RWPE1 (cell line): Measurements from ENCODE around the gene STAC3.

ENCODE experiments used
- CTCF ChIA-PET: fragments of 350-600 bp; sonication (Branson Sonifier 250); formaldehyde crosslinking; extraction: SDS; loops from one replicate; lab custom pipeline; 2021; lab: Yijun Ruan, JAX
- POLR2A ChIA-PET: fragments of 400-600 bp; formaldehyde crosslinking; extraction: SDS; loops from one replicate; lab custom pipeline; 2020; ENCODE audit warnings: antibody characterized with exemption; ENCODE audit not compliant: low non-redundant PET; lab: Yijun Ruan, JAX
- DNase-seq: peaks from one replicate; pipeline ENCODE4 v3.0.0; 2012; ENCODE audit warnings: low spot score
- H3K27ac ChIP-seq: fragments of 450-650 bp; 2 replicates; pipeline ENCODE4 v1.5.1; 2017
- CTCF ChIP-seq: fragments of 450-650 bp; conservative IDR thresholded peaks from 2 replicates; pipeline ENCODE4 v1.5.1; 2017; ENCODE audit warnings: low read depth, mild to moderate bottlenecking

Gene STAC3

GRCh38 chr12:57219993-57220754, 30.8 kb downstream of the STAC3 start:
- CTCF ChIA-PET = interaction anchor here (0.7 to 1.7 kb wide), 4 partner anchors 19 to 488 kb away, joined by 3 to 7 read pairs (median 4); no protein-coding TSS in a partner anchor
- POLR2A ChIA-PET = interaction anchor here (0.6 kb wide), 1 partner anchor 18 kb away, joined by 3 read pairs; no protein-coding TSS in a partner anchor

GRCh38 chr12:57219205-57219992, 31.6 kb downstream of the STAC3 start:
- CTCF ChIA-PET = interaction anchor here (0.7 to 1.7 kb wide), 4 partner anchors 20 to 488 kb away, joined by 3 to 7 read pairs (median 4); no protein-coding TSS in a partner anchor
- TF ChIP-seq CTCF = no peak
- H3K27ac ChIP-seq = no peak overlapping the region
- no peak for DNase-seq
- POLR2A ChIA-PET = interaction anchor here (0.6 kb wide), 2 partner anchors 11 to 18 kb away, joined by 3 read pairs; no protein-coding TSS in a partner anchor

More at GRCh38 chr12:57219993-57220754, 30.8 kb downstream of the STAC3 start:
- no peak for DNase-seq
- H3K27ac ChIP-seq = no peak overlapping the region
- no peak for TF ChIP-seq CTCF

DNA sequence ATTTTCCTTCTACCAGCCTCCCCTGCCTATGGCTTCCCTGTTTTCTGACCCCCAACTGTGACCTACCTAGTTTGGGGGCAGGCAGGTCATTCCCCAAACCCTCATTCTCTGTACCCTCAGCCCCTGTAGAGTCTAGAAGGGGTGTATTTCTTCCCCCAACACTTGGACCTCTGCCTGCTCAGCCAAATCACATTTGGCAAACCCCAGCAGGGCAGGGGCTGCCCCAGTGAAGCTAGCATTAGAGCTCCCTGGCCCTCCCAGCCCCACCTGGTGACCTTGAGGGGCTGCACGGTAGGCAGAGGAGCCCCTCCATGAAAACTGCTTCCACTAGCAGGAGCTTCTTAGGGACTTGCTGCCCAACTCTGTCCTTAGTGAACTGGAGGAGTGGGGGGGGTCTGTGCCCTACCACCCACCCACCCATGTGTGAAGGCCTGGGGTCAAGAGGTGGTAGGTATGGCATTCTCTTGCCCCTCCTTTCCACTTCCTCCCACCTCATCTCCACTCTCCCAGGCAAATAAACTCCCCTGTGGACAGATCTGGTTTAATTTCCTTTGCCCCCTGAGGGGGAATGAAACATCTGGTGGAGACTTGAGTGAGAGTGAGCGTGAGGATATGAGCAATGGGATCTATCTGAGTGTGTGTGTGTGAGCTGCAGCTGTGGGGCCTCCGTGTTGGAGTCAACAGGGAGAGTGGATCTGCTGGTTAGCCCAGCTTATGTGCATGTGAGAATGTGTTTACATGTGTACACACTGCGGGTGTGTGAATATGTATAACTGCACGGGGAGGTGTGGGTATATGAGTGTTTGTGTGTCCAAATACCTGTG, 32.7 kb downstream of the STAC3 start:
- TF ChIP-seq CTCF = no peak
- no peak overlapping the region for H3K27ac ChIP-seq
- ChIA-PET CTCF (interaction anchor here (7.0 kb wide), 1 partner anchor 23 kb away, joined by 147 read pairs; no protein-coding TSS in a partner anchor), POLR2A (interaction anchor here (1.0 kb wide), 1 partner anchor 11 kb away, joined by 3 read pairs; the partner anchor contains the start of gene SHMT2)
- DNase-seq = no peak

DNA sequence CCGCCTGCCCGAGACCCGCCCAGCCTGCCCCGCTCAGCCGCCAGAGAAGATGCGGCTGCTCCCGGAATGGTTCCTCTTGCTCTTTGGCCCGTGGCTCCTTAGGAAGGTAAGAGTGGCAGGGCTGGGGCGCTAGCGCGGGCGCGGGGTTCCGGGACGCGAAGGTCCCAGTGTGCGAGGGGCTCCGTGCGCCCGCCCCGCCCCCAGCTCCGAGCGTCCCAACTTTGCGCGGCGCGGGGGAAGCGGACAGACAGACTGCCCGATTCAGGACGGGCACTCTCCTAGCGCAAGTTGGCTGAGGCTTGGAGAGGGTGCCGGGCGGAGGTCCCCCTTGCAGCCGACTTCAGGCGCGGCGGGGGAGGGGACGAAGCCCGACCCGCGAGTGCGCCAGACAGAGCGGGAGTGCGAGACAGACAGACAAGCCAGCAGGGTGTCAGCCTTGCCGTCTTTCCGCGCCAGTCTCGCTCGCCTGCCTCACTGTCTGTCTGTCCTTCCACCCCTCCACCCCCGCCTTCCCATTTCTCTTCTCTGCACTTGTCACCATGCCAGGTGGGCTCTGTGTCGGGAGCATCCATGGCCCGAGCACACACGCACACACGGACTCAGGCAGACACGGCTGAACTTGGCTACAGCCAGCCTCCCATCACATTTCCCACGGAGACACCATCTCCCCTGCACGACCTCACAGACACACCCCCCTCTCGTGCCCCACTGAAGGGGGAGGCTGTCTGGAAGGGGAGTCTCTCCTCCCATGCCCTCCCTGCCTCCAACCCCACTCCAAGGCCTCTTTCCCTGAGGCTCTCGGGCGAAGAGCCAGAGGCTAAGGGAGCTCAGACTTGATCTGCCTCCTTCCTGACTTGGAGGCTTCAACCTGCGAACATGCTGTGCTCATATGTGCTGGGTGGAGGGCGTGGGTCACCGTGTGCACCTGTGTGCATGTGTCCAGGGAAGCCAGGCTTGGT, 33.8 kb downstream of the STAC3 start:
- DNase-seq = no peak
- POLR2A ChIA-PET = interaction anchor here (0.5 to 1.0 kb wide), 2 partner anchors 12 to 25 kb away, joined by 3 read pairs; partner anchors contain the start of gene SHMT2
- CTCF ChIA-PET = interaction anchor here (0.6 to 7.0 kb wide), 5 partner anchors 9 to 93 kb away, joined by 3 to 147 read pairs (median 4); no protein-coding TSS in a partner anchor
- no peak overlapping the region for H3K27ac ChIP-seq
- no peak for TF ChIP-seq CTCF
